PC-3 (cell line): ENCODE results near the gene WNT4. TPM values are rescaled to one million over a fixed set of nuclear protein-coding genes. Genes with fewer than 3 reads are reported as not detected.

ENCODE experiments used
- ATAC-seq: fragments of 200-7000 bp; cut with Tn5 transposase; 2 replicates; pipeline ENCODE4 v1.9.1; 2020; ENCODE audit warnings: mild to moderate bottlenecking, moderate library complexity
- BruUV-seq: library from RNA; stranded (reverse); fragments of 400-500 nt; replicated peaks from 2 replicates; lab custom pipeline; 2021; lab: Mats Ljungman, UMichigan
- CTCF ChIA-PET: fragments of 300-600 bp; sonication (Branson Sonifier 250); formaldehyde crosslinking; loops from one replicate; lab custom pipeline; 2022; ENCODE audit warnings: antibody characterized with exemption; lab: Charles Lee
- POLR2A ChIA-PET: fragments of 300-600 bp; sonication (Branson Sonifier 250); formaldehyde crosslinking; loops from one replicate; lab custom pipeline; 2022; ENCODE audit warnings: antibody characterized with exemption; ENCODE audit not compliant: unreplicated experiment; lab: Charles Lee
- DNase-seq: peaks from one replicate; pipeline ENCODE4 v3.0.0-alpha.2; 2015
- H2AFZ ChIP-seq: fragments of 300-600 bp; sonication (generic); 2 replicates; pipeline ENCODE4 v1.6.0; 2016; ENCODE audit warnings: antibody characterized with exemption, low read length
- H3F3A ChIP-seq: fragments of 300-600 bp; sonication (generic); one replicate; pipeline ENCODE4 v1.6.0; 2017; ENCODE audit warnings: antibody characterized with exemption, low read length, control low read depth, mild to moderate bottlenecking; ENCODE audit not compliant: unreplicated experiment
- H3K27ac ChIP-seq: fragments of 300-600 bp; sonication (generic); 2 replicates; pipeline ENCODE4 v1.5.1; 2016; ENCODE audit warnings: mild to moderate bottlenecking, low read length
- H3K27me3 ChIP-seq: fragments of 300-600 bp; sonication (generic); 2 replicates; pipeline ENCODE4 v1.6.1; 2016; ENCODE audit warnings: low read length, mixed read lengths
- H3K36me3 ChIP-seq: fragments of 300-600 bp; sonication (generic); 2 replicates; pipeline ENCODE4 v1.6.1; 2016; ENCODE audit warnings: low read depth, mixed run types, low read length, mixed read lengths
- H3K4me1 ChIP-seq: fragments of 300-600 bp; sonication (generic); 2 replicates; pipeline ENCODE4 v1.5.1; 2016; ENCODE audit warnings: low read length; ENCODE audit not compliant: insufficient read depth
- H3K4me2 ChIP-seq: fragments of 300-600 bp; sonication (generic); 2 replicates; pipeline ENCODE4 v1.6.0; 2016; ENCODE audit warnings: low read length
- H3K4me3 ChIP-seq: fragments of 300-600 bp; sonication (generic); 2 replicates; pipeline ENCODE4 v1.5.1; 2016; ENCODE audit warnings: mild to moderate bottlenecking, low read length, mixed read lengths
- H3K79me2 ChIP-seq: fragments of 300-600 bp; sonication (generic); 2 replicates; pipeline ENCODE4 v1.6.1; 2017; ENCODE audit warnings: low read length, mixed read lengths
- H3K9ac ChIP-seq: fragments of 300-600 bp; sonication (generic); 2 replicates; pipeline ENCODE4 v1.6.0; 2016; ENCODE audit warnings: mild to moderate bottlenecking, low read length
- H3K9me2 ChIP-seq: fragments of 300-600 bp; sonication (generic); replicated peaks from 2 replicates; pipeline ENCODE4 v1.6.1; 2016; ENCODE audit warnings: mixed run types, low read length, mixed read lengths
- H3K9me3 ChIP-seq: fragments of 300-600 bp; sonication (generic); 2 replicates; pipeline ENCODE4 v1.6.1; 2016; ENCODE audit warnings: low read length, mixed read lengths
- H4K20me1 ChIP-seq: fragments of 300-600 bp; sonication (generic); 2 replicates; pipeline ENCODE4 v1.6.1; 2016; ENCODE audit warnings: low read length, mixed read lengths
- CTCF ChIP-seq: fragments of 300-600 bp; sonication (generic); conservative IDR thresholded peaks from 2 replicates; pipeline ENCODE4 v1.5.1; 2017; ENCODE audit warnings: antibody characterized with exemption, low read depth, mild to moderate bottlenecking, low read length
- EZH2 ChIP-seq: fragments of 300-600 bp; sonication (generic); IDR thresholded peaks from one replicate; pipeline ENCODE4 v1.6.1; 2017; ENCODE audit warnings: antibody characterized with exemption, mild to moderate bottlenecking, low read length; ENCODE audit not compliant: unreplicated experiment
- EZH2phosphoT487 ChIP-seq: fragments of 300-600 bp; sonication (generic); IDR thresholded peaks from 2 replicates; pipeline ENCODE4 v1.6.1; 2018; ENCODE audit warnings: mild to moderate bottlenecking, antibody characterized with exemption, low read length, borderline replicate concordance
- intact Hi-C: fragments of 100-400 bp; cut with micrococcal nuclease; formaldehyde crosslinking; loops from 2 replicates; pipeline ENCODE4 v1.9.0; 2023
- total RNA-seq: library from RNA; depleted of rRNA; stranded (reverse); fragments of >200 nt; gene quantifications from 2 replicates; pipeline ENCODE4 v1.2.3, GENCODE V29; 2014

WNT4 gene
- total RNA-seq, 1 experiment from 2014 or later: 0.51 TPM

GRCh38 chr1:22157359-22157966, 14.6 kb upstream of the WNT4 start:
- ChIA-PET POLR2A (no interaction called here), CTCF (interaction anchor here (0.7 kb wide), 1 partner anchor 234 kb away, joined by 3 read pairs; no protein-coding TSS in a partner anchor)
- Histone ChIP-seq H3K9me3 (no peaks in the 10 kb centered on the region), H2AFZ (no peak overlapping the region), H3K27me3 (no peaks in the 10 kb centered on the region), H3K4me1 (no peaks in the 10 kb centered on the region), H3K9me2 (no peaks in the 10 kb centered on the region), H4K20me1 (no peaks in the 10 kb centered on the region), H3K4me3 (no peak overlapping the region), H3K79me2 (no peaks in the 10 kb centered on the region), H3F3A (no peaks in the 10 kb centered on the region), H3K36me3 (no peaks in the 10 kb centered on the region), H3K4me2 (no peak overlapping the region), H3K27ac (no peak overlapping the region), H3K9ac (no peak overlapping the region)
- no peak for TF ChIP-seq CTCF
- ATAC-seq: no peak
- BruUV-seq: no TSS peak
- intact Hi-C loops: no loop called here
- DNase-seq: no peak

- no peak overlapping the region for H3K4me2 ChIP-seq
- H3K4me3 ChIP-seq: no peak overlapping the region
- H3K9me3 ChIP-seq: no peaks in the 10 kb centered on the region
- no peak overlapping the region for H3K27ac ChIP-seq
- no peaks in the 10 kb centered on the region for H4K20me1 ChIP-seq
- no peaks in the 10 kb centered on the region for H3K4me1 ChIP-seq
- no peak for DNase-seq
- ChIA-PET POLR2A (no interaction called here), CTCF (no interaction called here)
- H3F3A ChIP-seq: no peaks in the 10 kb centered on the region
- H3K9ac ChIP-seq: no peak overlapping the region
- no peaks in the 10 kb centered on the region for H3K9me2 ChIP-seq
- TF ChIP-seq CTCF (no peak), EZH2 (no peak), EZH2phosphoT487 (no peak)
- no peaks in the 10 kb centered on the region for H3K36me3 ChIP-seq
- intact Hi-C loops: no loop called here
- no peak overlapping the region for H2AFZ ChIP-seq
- no peaks in the 10 kb centered on the region for H3K79me2 ChIP-seq
- H3K27me3 ChIP-seq: no peaks in the 10 kb centered on the region
- no TSS peak for BruUV-seq
- ATAC-seq: no peak
These were observed 12.6 kb upstream of the WNT4 start for GRCh38 chr1:22155517-22155916.

- Histone ChIP-seq H3K27me3 (no peaks in the 10 kb centered on the region), H3K9ac (no peak overlapping the region), H2AFZ (no peak overlapping the region), H3K36me3 (no peaks in the 10 kb centered on the region), H3K4me2 (no peak overlapping the region), H4K20me1 (no peaks in the 10 kb centered on the region), H3F3A (no peaks in the 10 kb centered on the region), H3K79me2 (no peaks in the 10 kb centered on the region), H3K9me2 (no peaks in the 10 kb centered on the region), H3K9me3 (no peaks in the 10 kb centered on the region), H3K4me1 (no peaks in the 10 kb centered on the region), H3K27ac (no peak overlapping the region), H3K4me3 (no peak overlapping the region)
- POLR2A ChIA-PET: no interaction called here
- no peak for ATAC-seq
- no peak for TF ChIP-seq EZH2
- TF ChIP-seq EZH2phosphoT487: no peak
- TF ChIP-seq CTCF: no peak
- CTCF ChIA-PET: no interaction called here
- BruUV-seq: no TSS peak
- intact Hi-C loops: no loop called here
- no peak for DNase-seq
These were observed 11.7 kb upstream of the WNT4 start for GRCh38 chr1:22154626-22155025.
